Measurements from ENCODE around the gene CKAP4. TPM values are rescaled to one million over a fixed set of nuclear protein-coding genes. Genes with fewer than 3 reads are reported as not detected.

Gene CKAP4
- total and polyA plus RNA-seq, 2 donors (not counting 3 experiments of a cell fraction or from before 2014, with no cell fraction given) = 117 to 223 TPM

- no TSS peak for BruUV-seq (replicated peaks)
- Histone ChIP-seq H3K27ac (ENCODE audit: insufficient read depth, low read depth, low read length) (no peak overlapping the region), H3K9ac (replicated peaks; ENCODE audit: extremely low read depth, insufficient read depth, low read length) (no peak overlapping the region), H3K4me2 (ENCODE audit: insufficient read depth, low read length) (no peak overlapping the region), H3K4me1 (ENCODE audit: control insufficient read depth, extremely low read depth, insufficient read depth, low read length) (no peaks in the 10 kb centered on the region), H3K36me3 (ENCODE audit: control insufficient read depth in 2 of 2, extremely low read depth in 1 of 2, insufficient read depth in 2 of 2, low read length in 2 of 2) (no peaks in the 10 kb centered on the region), H4K20me1 (replicated peaks; ENCODE audit: control insufficient read depth, extremely low read depth, insufficient read depth, low read length) (no peaks in the 10 kb centered on the region), H2AFZ (ENCODE audit: low read depth, low read length) (no peak overlapping the region), H3K79me2 (ENCODE audit: control insufficient read depth, insufficient read depth, low read length) (no peaks in the 10 kb centered on the region), H3K27me3 (ENCODE audit: control insufficient read depth in 2 of 2, insufficient read depth in 2 of 2, low read length in 2 of 2) (peaks cover 25 to 32% of the 10 kb centered on the region in 2 experiments), H3K9me3 (replicated peaks; ENCODE audit: control insufficient read depth, insufficient read depth, low read length) (no peaks in the 10 kb centered on the region), H3K9me1 (replicated peaks; ENCODE audit: control insufficient read depth, extremely low read depth, insufficient read depth, low read length) (no peaks in the 10 kb centered on the region), H3K4me3 (replicated peaks in 1 of 3; ENCODE audit: insufficient read depth in 1 of 3, low read depth in 1 of 3, low read length in 3 of 3) (no peak overlapping the region)
- TF ChIP-seq EZH2 (IDR thresholded peaks at IDR 0.05; ENCODE audit: borderline replicate concordance, low read depth, low read length, severe bottlenecking) (no peak), GATA2 (IDR thresholded peaks at IDR 0.05; ENCODE audit: insufficient read depth, insufficient read length, low read depth, low read length) (no peak), CTCF (IDR thresholded peaks at IDR 0.05; ENCODE audit: extremely low read depth in 1 of 2, insufficient read depth in 1 of 2, low read depth in 1 of 2, low read length in 2 of 2) (no peak), MYC (IDR thresholded peaks at IDR 0.05; ENCODE audit: low read depth, low read length) (no peak), POLR2A (IDR thresholded peaks at IDR 0.05; ENCODE audit: low read depth, low read length) (no peak), FOS (IDR thresholded peaks at IDR 0.05; ENCODE audit: borderline replicate concordance, insufficient read depth, low read length) (no peak), JUN (IDR thresholded peaks at IDR 0.05; ENCODE audit: borderline replicate concordance, insufficient read depth, insufficient read length, low read depth) (no peak), MAX (IDR thresholded peaks at IDR 0.05; ENCODE audit: insufficient read depth, insufficient read length) (no peak), POLR2AphosphoS5 (IDR thresholded peaks at IDR 0.05; ENCODE audit: insufficient read depth, low read depth, low read length) (no peak)
- no peak for DNase-seq (ENCODE audit: low read depth, low spot score)
- ChIA-PET CTCF (no interaction called here), POLR2A (no interaction called here)
- FAIRE-seq = no peak
- intact Hi-C loops (cut with micrococcal nuclease) = no loop called here
- dilution Hi-C loops (cut with MboI; ENCODE audit: extremely low pct_ligation_motif_present, low sequenced_read_pairs) = no loop called here
These were observed 54.2 kb downstream of the CKAP4 start for GRCh38 chr12:106193394-106194215.

Data from endothelial cell of umbilical vein (primary cell).